ENCODE measurements around the gene ZMYND8. TPM values are rescaled to one million over a fixed set of nuclear protein-coding genes. Genes with fewer than 3 reads are reported as not detected.
A peak's percentile ranks its signal among the peaks of the same experiment; 100 is the strongest.
"Not testable (repeated sequence)": the region's sequence is repeated elsewhere in the genome, so short reads cannot be mapped to it uniquely, and the experiment has no call there.

Gene ZMYND8
- total RNA-seq, 1 donor from 2014 or later, result 37.9 TPM

- Histone ChIP-seq H3K4me1 (peaks cover 46% of the 10 kb centered on the region), H3K36me3 (peaks cover 35% of the 10 kb centered on the region), H3K27me3 (ENCODE audit: low read depth) (no peaks in the 10 kb centered on the region), H3K4me3 (no peak overlapping the region), H3K27ac (replicated peaks) (no peak overlapping the region), H3K9me3 (replicated peaks) (no peaks in the 10 kb centered on the region)
- no peak for TF ChIP-seq CTCF (IDR thresholded peaks at IDR 0.05; ENCODE audit: borderline replicate concordance)
- intact Hi-C loops (cut with micrococcal nuclease), result no loop called here
- DNase-seq, result no peak
Observed at GRCh38 chr20:47266847-47267515, 89.5 kb downstream of the ZMYND8 start.

GRCh38 chr20:47265984-47266383, 90.5 kb downstream of the ZMYND8 start:
- intact Hi-C loops (cut with micrococcal nuclease), result no loop called here
- Histone ChIP-seq H3K27me3 (ENCODE audit: low read depth) (no peaks in the 10 kb centered on the region), H3K36me3 (peaks cover 38% of the 10 kb centered on the region), H3K4me3 (no peak overlapping the region), H3K27ac (replicated peaks) (no peak overlapping the region), H3K9me3 (replicated peaks) (no peaks in the 10 kb centered on the region), H3K4me1 (peaks cover 46% of the 10 kb centered on the region)
- TF ChIP-seq CTCF (IDR thresholded peaks at IDR 0.05; ENCODE audit: borderline replicate concordance), result no peak
- no peak for DNase-seq

GRCh38 chr20:47265214-47265613, 91.3 kb downstream of the ZMYND8 start:
- Histone ChIP-seq H3K27me3 (ENCODE audit: low read depth) (no peaks in the 10 kb centered on the region), H3K9me3 (replicated peaks) (no peaks in the 10 kb centered on the region), H3K4me3 (no peak overlapping the region), H3K27ac (replicated peaks) (no peak overlapping the region), H3K36me3 (peaks cover 42% of the 10 kb centered on the region), H3K4me1 (peaks cover 46% of the 10 kb centered on the region)
- TF ChIP-seq CTCF (IDR thresholded peaks at IDR 0.05; ENCODE audit: borderline replicate concordance), result no peak
- intact Hi-C loops (cut with micrococcal nuclease), result no loop called here
- no peak for DNase-seq

GRCh38 chr20:47264137-47264769, 92.2 kb downstream of the ZMYND8 start:
- Histone ChIP-seq H3K4me1 (peaks cover 52% of the 10 kb centered on the region), H3K27ac (replicated peaks) (peak overlapping the region; percentile 16), H3K36me3 (peaks cover 42% of the 10 kb centered on the region)
- intact Hi-C loops (cut with micrococcal nuclease); H3K9me3 ChIP-seq (replicated peaks); DNase-seq; H3K27me3 ChIP-seq (ENCODE audit: low read depth); H3K4me3 ChIP-seq: not testable (repeated sequence)

- Histone ChIP-seq H3K9me3 (replicated peaks) (no peaks in the 10 kb centered on the region), H3K4me3 (no peak overlapping the region), H3K4me1 (peaks cover 59% of the 10 kb centered on the region), H3K36me3 (peaks cover 36% of the 10 kb centered on the region), H3K27me3 (ENCODE audit: low read depth) (no peaks in the 10 kb centered on the region), H3K27ac (replicated peaks) (peak overlapping the region; percentile 16)
- no peak for DNase-seq
- TF ChIP-seq CTCF (IDR thresholded peaks at IDR 0.05; ENCODE audit: borderline replicate concordance), result no peak
- intact Hi-C loops (cut with micrococcal nuclease), result no loop called here
Observed at GRCh38 chr20:47263465-47264084, 92.9 kb downstream of the ZMYND8 start.

- TF ChIP-seq CTCF (IDR thresholded peaks at IDR 0.05; ENCODE audit: borderline replicate concordance), result no peak
- H3K4me3 ChIP-seq, result no peak overlapping the region
- DNase-seq, result no peak
- peaks cover 64% of the 10 kb centered on the region for H3K4me1 ChIP-seq
- H3K27me3 ChIP-seq (ENCODE audit: low read depth), result no peaks in the 10 kb centered on the region
- H3K9me3 ChIP-seq (replicated peaks), result no peaks in the 10 kb centered on the region
- H3K36me3 ChIP-seq, result peaks cover 35% of the 10 kb centered on the region
- intact Hi-C loops (cut with micrococcal nuclease), result no loop called here
- peak overlapping the region; percentile 16 for H3K27ac ChIP-seq (replicated peaks)
Observed at GRCh38 chr20:47263080-47263464, 93.4 kb downstream of the ZMYND8 start.

Measured in left ventricle myocardium inferior (tissue), 1 donor.